ENCODE measurements around the gene CAMK2A.

DNA sequence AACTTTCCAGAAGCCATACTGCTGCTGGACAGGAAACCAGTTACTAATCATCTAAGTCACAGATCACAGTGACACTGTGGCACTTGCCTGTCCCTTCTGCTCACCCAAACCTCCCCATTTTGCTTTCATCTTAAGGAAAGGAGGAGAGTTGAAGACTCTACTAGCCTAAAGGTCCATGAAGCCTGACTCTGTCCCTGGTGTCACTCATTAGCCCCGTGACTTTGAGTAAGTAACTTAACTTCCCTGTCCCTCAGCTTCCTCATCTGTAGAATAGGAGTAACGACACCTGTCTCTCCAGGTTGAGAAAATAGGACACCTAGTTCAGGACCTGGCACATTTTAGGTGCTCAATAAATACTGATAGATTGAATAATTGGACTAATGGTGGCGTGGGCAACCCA lies 100.2 kb downstream of the CAMK2A start:
- TF ChIP-seq, protein P1, sequence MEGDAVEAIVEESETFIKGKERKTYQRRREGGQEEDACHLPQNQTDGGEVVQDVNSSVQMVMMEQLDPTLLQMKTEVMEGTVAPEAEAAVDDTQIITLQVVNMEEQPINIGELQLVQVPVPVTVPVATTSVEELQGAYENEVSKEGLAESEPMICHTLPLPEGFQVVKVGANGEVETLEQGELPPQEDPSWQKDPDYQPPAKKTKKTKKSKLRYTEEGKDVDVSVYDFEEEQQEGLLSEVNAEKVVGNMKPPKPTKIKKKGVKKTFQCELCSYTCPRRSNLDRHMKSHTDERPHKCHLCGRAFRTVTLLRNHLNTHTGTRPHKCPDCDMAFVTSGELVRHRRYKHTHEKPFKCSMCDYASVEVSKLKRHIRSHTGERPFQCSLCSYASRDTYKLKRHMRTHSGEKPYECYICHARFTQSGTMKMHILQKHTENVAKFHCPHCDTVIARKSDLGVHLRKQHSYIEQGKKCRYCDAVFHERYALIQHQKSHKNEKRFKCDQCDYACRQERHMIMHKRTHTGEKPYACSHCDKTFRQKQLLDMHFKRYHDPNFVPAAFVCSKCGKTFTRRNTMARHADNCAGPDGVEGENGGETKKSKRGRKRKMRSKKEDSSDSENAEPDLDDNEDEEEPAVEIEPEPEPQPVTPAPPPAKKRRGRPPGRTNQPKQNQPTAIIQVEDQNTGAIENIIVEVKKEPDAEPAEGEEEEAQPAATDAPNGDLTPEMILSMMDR (IDR thresholded peaks at IDR 0.05): no peak
- TF ChIP-seq POLR2AphosphoS5 (IDR thresholded peaks at IDR 0.05) (no peak), POLR2A (IDR thresholded peaks at IDR 0.05) (no peak)
